Epithelial cell of esophagus (primary cell): ENCODE data around the gene RREB1.
A peak's percentile ranks its signal among the peaks of the same experiment; 100 is the strongest.

Experiments used
- DNase-seq: peaks from one replicate; pipeline ENCODE4 v3.0.0; 2010; ENCODE audit warnings: low read depth
- H3K4me3 ChIP-seq: 2 replicates; pipeline ENCODE4 v1.5.1; 2011; ENCODE audit warnings: mild to moderate bottlenecking, low read length, control low read depth
- TF ChIP-seq, protein P1 (sequence below): IDR thresholded peaks from 2 replicates; pipeline ENCODE4 v1.5.1; 2011; ENCODE audit warnings: low read depth, mild to moderate bottlenecking, low read length, control low read depth, inconsistent platforms; ENCODE audit not compliant: insufficient read depth; ENCODE audit errors: missing control alignments

RREB1 gene

DNA sequence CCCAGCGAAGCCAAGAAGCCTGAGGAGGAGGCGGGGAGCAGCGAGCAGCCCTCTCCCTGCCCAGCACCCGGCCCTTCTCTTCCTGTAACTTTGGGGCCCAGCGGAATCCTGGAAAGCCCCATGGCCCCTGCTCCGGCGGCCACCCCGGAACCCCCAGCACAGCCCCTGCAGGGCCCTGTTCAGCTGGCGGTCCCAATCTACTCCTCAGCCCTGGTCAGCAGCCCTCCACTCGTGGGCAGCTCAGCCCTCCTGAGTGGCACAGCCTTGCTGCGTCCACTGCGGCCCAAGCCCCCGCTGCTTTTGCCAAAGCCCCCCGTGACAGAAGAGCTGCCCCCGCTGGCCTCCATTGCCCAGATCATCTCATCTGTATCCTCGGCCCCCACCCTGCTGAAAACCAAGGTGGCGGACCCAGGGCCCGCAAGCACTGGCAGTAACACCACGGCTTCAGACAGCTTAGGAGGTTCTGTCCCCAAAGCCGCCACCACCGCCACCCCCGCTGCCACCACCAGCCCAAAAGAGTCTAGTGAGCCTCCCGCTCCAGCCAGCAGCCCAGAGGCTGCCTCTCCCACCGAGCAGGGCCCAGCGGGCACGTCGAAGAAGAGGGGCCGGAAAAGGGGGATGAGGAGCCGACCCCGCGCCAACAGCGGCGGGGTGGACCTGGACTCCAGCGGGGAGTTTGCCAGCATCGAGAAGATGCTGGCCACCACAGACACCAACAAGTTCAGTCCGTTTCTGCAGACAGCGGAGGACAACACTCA is 123.4 kb downstream of the RREB1 start:
- TF ChIP-seq, protein P1, sequence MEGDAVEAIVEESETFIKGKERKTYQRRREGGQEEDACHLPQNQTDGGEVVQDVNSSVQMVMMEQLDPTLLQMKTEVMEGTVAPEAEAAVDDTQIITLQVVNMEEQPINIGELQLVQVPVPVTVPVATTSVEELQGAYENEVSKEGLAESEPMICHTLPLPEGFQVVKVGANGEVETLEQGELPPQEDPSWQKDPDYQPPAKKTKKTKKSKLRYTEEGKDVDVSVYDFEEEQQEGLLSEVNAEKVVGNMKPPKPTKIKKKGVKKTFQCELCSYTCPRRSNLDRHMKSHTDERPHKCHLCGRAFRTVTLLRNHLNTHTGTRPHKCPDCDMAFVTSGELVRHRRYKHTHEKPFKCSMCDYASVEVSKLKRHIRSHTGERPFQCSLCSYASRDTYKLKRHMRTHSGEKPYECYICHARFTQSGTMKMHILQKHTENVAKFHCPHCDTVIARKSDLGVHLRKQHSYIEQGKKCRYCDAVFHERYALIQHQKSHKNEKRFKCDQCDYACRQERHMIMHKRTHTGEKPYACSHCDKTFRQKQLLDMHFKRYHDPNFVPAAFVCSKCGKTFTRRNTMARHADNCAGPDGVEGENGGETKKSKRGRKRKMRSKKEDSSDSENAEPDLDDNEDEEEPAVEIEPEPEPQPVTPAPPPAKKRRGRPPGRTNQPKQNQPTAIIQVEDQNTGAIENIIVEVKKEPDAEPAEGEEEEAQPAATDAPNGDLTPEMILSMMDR: no peak
- no peak overlapping the region for H3K4me3 ChIP-seq
- DNase-seq: no peak

- TF ChIP-seq, protein P1: no peak
- DNase-seq: no peak
- no peak overlapping the region for H3K4me3 ChIP-seq
Observed at GRCh38 chr6:7232351-7232750, 124.6 kb downstream of the RREB1 start.

GRCh38 chr6:7234547-7234946 is 126.8 kb downstream of the RREB1 start:
- TF ChIP-seq, protein P1: no peak
- peak; percentile 37 for DNase-seq
- H3K4me3 ChIP-seq: no peak overlapping the region

DNA sequence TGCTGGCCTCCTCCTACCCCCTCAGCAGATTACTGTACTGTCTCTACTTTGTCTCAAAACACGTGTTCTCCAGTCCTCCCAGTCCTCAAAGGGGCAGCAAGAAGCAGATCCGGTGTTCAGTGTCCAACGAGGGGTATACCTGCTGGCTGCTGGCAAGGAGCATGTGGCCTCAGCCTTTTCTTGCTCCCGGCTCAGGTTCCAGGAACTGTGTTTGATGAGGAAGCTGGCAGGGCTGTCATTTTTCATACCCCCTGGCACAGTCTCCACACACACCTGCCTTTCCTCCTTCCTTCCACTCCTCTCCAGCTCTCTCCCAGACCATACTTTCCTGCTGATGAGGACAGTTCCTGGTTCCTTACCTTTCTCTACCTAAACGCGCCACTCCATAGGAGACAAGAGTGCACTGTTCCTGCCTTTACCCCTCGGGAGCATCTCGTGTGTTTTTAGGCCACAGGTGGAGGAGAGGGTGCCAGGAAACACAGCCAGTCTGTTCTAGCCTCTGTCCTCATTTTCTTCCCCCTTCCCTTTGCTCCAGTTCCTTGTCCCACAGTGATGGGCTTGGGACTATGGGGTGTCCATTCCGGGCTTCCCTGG is 128.0 kb downstream of the RREB1 start:
- TF ChIP-seq, protein P1: no peak
- peak; percentile 39 for DNase-seq
- H3K4me3 ChIP-seq: no peak overlapping the region

GRCh38 chr6:7236306-7237209 is 128.8 kb downstream of the RREB1 start:
- TF ChIP-seq, protein P1: no peak
- peak; percentile 74 for DNase-seq
- no peak overlapping the region for H3K4me3 ChIP-seq

- TF ChIP-seq, protein P1: no peak
- H3K4me3 ChIP-seq: no peak overlapping the region
- peak; percentile 41 for DNase-seq
Observed at GRCh38 chr6:7237653-7238188, 130.0 kb downstream of the RREB1 start.
